AG08395 (cell line): ENCODE measurements around the gene ARHGAP29.
A peak's percentile ranks its signal among the peaks of the same experiment; 100 is the strongest.

Experiments
- DNase-seq: peaks from one replicate; pipeline ENCODE4 v3.0.0; 2012; ENCODE audit warnings: mixed read lengths, low spot score

ARHGAP29 gene, protein sequence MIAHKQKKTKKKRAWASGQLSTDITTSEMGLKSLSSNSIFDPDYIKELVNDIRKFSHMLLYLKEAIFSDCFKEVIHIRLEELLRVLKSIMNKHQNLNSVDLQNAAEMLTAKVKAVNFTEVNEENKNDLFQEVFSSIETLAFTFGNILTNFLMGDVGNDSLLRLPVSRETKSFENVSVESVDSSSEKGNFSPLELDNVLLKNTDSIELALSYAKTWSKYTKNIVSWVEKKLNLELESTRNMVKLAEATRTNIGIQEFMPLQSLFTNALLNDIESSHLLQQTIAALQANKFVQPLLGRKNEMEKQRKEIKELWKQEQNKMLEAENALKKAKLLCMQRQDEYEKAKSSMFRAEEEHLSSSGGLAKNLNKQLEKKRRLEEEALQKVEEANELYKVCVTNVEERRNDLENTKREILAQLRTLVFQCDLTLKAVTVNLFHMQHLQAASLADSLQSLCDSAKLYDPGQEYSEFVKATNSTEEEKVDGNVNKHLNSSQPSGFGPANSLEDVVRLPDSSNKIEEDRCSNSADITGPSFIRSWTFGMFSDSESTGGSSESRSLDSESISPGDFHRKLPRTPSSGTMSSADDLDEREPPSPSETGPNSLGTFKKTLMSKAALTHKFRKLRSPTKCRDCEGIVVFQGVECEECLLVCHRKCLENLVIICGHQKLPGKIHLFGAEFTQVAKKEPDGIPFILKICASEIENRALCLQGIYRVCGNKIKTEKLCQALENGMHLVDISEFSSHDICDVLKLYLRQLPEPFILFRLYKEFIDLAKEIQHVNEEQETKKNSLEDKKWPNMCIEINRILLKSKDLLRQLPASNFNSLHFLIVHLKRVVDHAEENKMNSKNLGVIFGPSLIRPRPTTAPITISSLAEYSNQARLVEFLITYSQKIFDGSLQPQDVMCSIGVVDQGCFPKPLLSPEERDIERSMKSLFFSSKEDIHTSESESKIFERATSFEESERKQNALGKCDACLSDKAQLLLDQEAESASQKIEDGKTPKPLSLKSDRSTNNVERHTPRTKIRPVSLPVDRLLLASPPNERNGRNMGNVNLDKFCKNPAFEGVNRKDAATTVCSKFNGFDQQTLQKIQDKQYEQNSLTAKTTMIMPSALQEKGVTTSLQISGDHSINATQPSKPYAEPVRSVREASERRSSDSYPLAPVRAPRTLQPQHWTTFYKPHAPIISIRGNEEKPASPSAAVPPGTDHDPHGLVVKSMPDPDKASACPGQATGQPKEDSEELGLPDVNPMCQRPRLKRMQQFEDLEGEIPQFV

DNA sequence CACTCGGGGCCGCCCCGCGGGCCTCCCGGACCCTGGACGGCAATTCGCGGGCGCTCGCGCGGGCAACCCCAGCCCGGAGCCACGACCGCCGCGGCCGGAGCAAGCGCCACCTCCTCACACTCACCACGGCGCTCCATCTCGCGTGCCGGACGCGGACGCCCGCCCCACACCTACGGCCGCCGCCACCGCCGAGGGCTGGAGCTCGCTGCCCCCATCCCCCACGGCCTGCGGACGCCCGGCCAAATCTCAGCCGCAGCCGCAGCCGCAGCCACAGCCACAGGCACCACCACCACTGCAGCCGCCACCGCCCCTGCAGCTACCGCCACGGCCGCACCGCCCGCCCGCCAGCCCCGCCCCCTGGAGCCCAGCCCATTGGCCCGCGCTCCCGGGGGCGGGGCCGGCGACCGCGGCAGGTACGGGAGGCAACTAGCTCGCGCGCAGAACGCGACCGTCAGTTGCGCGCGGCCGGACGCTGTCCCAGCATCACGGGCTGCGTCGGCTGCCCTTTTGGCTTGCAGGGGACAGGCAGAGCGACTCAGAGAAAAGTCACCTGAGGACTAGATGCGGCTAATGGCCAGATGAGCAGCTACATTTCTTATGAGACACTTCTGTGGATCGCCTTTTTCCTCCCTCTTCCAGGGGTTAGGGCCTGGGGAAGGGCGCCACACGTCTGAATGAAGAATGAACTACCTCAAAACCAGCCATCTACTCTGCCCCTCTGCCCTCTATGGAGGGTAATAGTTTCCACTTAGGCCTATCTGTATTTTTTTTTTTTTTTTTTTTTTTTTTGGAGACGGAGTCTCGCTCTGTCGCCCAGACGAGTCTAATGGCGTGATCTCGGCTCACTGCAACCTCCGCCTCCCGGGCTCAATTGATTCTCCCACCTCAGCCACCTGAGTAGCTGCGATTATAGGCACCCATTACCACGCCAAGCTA is at the start of gene ARHGAP29:
TSS of gene ARHGAP29 (minus strand) at position 294 of the 936 bp plus-strand sequence. CDS start 5,973 bp downstream, outside the sequence.
- DNase-seq: peak; percentile 78

DNA sequence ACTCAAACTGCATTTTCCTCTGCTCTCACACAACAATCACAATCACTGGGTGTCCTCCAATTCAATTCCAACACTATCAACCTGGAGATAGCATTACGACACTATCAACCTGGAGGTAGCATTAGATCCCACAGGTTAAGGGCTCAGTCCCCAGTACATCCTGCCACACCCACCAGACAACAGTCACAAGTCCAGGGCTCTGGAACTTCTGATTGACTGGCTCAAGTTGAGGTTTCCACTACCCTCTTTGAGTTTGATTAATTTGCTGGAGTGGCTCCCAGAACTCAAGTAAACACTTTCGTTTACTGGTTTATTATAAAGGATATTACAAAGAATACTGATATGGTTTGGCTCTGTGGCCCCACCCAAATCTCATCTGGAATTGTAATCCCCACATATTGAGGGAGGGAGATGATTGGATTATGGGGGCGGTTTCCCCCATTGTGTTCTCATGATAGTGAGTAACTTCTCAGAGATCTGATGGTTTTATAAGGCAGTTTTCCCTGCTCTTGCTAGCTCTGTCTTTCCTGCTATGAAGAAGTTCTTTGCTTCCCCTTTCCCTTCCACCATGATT is 49.6 kb upstream of the ARHGAP29 start:
- DNase-seq: no peak

DNA sequence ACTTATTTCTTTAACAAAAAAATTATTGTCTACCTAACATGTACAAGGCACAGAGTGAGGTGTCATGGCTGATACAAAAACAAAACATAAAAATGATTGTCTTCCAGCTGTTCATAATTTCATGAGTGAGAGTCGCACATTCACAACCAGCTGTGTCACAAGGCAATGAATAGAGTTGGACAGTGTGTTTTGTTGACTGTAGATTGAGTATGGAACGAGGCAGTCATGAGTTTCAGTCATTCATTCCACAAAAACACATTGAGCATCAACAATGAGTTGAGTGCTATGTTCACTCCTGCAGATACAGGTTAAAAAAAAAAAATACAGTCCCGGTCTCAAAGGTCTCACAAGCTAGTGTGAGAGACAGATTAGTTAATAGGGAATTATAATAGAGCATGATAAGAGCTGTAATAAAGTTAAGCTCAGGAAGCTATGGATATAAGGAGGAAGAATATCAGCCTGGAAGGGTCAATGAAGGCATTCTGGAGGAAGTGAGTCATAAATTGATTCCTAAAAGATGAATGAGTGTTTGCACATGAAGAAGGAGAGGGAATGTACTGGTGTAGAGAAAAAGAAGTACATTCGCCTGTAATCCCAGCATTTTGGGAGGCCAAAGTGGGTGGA is 47.8 kb upstream of the ARHGAP29 start:
- DNase-seq: peak; percentile 40

DNA sequence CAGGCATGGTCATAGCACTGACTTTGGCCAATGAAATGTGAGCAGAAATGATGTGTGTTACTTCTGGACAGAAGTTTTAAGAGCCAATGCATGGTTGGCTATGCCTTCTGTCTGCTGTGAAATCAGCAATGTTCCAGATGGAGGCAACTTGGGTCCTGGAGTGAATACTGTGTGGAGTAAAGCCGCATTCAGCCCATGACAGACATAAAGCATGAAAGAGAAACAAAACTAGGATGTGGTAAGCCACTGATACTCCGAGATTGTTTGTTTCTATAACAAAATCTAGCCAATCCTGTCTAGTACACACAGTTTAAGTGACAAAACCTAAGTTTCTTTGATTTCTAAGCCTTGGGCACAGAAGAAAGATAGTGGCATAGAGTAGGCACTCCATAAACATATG is 47.1 kb upstream of the ARHGAP29 start:
- no peak for DNase-seq

DNA sequence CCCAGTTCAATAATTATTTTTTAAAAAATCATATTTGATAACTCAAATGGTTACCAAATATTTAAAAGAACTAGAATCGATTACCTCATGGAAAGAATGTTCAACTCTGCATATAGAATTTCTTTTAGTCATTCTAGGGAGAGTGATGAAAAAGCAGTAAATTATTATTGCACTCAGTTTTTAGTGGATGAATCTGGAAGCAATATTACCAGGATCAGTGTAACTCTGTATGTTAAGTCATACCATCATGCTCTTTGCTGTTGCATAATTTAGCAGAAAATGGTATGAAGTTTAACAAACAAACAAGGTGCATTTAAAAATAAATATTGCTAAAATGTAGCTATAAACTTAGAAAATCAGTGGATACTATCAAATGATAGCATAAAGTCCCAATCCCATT is 46.1 kb upstream of the ARHGAP29 start:
- no peak for DNase-seq

DNA sequence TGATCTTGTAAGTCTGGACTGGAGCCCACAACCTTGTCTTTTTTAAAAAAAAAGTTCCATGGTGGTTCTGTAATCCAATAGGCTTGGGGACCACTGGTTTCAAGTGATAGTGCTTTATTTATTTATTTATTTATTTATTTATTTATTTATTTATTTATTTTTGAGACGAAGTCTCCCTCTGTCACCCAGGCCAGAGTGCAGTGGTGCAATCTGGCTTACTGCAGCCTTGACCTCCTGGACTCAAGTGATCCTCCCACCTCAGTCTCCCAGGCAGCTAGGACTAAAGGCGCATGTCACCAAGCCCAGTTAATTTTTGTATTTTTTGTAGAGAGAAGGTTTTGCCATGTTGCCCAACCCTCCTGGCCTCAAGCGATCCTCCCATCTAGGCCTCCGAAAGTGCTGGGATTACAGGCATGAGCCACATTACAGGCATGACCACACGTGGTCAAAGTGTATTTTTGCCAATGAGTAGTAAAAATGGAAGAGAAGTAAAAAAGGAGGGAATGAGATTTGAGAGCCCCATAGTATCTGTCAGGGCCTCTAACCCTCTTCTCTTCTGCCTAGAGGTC is 44.8 kb upstream of the ARHGAP29 start:
- DNase-seq: no peak

DNA sequence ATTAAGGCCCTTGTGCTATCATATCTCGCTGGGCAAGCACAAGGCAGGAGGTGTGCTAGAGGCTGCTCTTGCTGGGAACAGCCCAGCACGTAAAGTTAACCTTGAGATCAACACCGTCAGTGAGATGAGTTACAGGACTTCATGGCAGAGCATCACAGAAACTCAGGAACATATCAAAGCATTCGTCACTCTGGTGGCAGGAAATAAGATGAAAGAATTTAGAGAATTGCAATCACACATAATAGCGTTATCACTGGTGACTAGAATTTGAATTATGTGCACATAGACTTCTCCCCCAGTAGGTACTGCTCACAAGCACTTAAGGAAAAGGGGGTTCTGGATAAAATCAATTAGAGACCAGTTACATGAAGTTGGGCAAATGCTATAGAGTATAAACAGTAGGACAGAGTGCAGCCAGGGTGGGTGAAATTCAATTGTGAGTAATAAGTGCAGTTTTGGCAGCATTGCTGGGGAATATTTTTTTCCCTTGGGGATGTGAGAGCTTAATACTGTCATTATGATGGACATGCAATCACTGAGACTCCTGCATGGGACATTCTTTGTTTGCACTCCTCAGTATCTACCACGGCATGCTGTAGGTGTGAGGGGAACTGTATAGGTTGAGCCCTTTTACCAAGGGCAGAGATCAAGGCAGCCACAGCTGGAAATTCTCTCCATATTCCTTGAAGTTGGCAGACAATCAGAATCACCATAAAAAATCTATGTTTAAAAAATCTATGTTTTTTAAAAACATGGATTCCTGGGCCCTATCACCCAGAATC is 44.2 kb upstream of the ARHGAP29 start:
- DNase-seq: no peak

DNA sequence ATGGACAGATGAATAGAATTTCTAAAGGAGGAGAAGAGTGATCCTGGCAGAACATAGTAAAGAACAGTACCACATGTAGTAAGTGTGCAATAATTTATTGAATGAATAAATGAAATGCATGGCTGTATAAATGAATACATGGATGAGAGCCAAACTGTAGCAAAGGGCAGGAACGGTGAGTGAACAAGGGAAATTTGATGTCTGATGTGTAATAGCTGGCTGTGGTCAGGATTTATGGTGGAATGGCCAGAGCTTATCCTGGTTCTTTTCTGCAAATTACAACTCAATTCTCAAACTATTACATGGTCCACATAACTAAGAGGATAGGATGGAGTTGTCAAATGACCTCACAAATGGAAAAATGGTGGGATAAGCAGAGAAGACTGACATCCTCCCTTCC is 43.2 kb upstream of the ARHGAP29 start:
- DNase-seq: no peak

DNA sequence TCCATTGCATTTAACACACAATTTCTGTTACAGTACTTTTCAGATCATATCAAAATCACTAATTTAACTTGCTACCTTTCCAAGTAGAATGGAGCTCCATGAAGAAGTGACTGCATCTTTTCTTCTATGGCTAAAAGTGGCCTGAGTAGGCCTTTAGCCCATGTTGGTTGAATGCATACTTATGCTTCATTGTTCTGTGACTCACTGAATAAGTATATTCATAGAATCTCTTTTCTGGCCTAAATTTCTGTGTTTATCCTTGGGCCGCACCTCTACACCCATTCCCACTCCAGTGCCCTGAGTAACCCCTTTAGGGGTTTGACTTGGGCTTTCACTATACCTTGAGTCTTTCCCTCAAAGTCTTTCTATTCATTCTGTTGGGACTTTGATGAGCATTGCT is 42.1 kb upstream of the ARHGAP29 start:
- DNase-seq: no peak

DNA sequence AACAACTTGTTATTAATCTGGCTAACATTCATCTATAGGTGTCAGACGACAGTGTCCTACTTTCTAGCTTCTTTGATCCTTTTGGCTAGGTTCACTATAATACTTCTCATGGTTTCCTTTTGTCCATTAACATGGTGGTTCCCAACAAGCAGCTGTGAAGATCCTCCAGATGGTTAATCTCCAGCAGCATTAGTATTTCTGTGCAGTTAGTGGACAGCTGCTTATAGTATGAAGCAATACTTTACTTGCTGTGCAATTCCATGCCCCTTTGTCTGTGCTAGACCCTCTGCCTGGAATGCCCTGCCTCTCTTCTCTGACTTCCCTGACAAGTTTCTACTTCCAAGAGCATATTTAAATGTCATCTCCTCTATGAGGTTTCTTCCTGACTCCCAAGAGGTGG is 41.7 kb upstream of the ARHGAP29 start:
- no peak for DNase-seq

DNA sequence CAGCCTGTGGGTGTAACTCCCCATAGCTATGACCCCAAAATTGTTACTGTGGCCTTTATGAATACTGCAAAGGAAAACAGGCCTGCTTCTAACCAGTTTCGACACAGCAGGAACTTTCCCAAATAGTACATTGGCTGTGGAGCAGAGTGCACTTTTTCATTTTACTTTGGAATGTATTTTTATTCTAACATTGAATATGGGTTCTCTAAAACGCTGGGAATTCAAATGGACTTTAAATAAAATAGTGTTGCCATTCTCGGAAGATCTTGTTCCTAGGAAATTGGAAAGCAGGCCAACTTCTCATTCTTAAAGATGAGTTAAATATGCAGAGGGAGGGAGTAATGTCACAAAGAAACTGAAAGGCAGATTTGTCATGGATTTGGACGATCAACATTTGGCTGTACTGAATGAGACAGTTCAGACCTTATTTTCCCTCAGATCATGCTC is 39.6 kb upstream of the ARHGAP29 start:
- DNase-seq: no peak

DNA sequence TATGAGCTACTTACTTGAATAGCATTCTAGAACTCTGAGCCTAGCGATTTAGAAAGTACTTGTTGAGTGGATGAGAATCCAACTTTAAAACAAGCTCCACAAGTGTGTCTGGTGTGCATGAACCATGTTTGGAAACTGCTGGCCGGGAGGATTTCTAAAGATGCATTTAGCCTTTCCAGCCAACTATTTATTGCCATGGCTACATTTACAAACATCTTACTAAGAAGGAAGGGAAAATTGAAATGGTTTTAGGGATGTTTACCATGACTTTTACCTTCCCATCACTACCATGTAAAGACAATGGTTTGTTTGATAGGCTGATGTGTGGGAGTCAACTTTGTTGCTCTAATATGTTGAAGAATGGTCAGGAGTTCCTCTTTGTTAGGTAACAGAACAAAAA is 37.7 kb upstream of the ARHGAP29 start:
- DNase-seq: no peak

DNA sequence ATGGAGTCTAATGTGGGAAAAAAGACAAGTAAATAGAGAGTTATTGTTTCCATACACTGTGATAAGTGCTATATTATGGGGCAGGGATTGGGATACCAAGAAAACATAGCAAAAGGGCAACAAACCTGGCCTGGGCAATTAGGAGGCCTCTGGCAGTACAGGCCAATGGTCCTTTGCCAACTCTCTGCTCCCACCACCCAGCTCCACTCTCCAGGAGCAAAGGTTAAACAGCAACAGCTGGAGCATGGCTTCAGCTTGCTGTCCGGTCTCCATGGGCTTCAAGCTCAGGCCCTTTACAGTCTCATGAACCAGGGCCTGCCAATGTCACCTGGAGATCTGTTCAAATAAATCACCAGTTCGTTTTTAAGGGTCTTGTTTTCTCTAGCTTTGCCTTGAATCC is 37.2 kb upstream of the ARHGAP29 start:
- no peak for DNase-seq

DNA sequence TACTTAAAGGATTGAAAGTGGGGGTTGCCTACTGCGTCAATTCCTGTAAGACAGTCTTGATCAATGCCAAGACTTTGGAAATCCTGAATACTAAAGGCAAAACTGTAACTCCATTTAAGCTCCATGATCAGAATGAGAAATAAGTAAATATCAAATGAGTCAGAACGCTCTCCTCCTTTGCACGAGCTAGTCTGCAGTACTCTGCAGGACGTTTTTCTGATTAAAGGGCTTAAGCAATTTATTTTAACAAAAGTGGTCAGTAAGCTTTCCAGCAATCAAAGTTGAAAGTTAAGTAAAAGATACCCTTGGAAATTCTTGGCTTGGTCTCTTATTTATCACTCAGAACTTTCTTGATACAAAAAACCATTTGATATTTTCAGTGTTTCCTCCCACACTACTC is 35.7 kb upstream of the ARHGAP29 start:
- DNase-seq: no peak

DNA sequence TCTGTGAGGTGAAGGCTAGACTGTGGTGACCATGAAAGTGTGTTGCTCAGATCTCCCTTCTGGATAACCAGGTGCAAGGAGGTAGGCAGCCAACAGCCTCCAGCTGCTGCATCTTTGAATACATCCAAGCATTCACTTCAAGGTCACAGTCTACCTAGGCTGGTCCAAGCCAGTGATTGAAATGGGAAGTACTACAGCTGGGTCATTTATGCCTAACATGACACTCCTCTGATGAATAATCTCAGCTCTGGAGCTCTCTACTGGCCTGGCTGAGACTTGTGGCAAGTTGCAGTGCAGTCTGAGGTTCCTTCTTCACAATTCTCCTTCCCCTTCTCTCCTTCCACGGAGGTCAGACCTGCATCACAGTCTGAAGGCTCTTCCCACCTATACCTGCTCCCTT is 35.0 kb upstream of the ARHGAP29 start:
- DNase-seq: no peak

DNA sequence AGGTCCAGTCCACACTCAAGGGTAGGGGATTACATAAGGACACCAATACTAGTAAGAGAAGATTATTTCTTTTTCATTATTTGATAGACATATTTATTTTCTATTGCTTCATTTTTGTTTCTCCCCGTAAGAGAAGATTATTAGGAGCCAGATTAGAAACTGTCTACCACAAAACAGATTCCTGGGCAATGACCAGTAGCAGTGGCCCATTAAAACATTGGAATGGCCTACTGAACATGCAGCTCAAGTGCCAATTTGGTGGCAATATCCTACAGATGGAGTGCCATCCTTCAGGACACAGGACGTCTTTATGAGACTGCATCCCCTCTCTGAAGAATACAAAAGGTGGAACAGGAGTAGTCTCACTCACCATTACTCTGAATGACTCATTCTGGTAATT is 34.0 kb upstream of the ARHGAP29 start:
- DNase-seq: no peak

DNA sequence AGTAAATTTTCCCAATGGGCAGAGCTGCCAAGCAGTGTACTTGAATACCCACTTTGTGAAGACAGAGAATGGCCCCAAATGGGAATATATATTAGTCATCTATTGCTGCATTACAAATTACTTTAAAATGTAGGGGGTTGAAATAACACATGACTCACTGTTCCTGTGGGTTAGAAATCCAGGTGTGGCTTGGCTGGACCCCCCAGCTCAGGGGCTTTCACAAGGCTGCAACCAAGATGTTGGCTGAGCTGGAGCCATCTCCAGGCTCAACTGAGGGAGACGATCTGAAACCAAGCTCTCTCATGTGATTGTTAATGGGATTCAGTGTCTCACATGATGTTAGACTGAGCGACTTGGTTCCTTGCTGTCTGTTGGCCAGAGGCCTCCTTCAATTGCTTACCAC is 33.4 kb upstream of the ARHGAP29 start:
- DNase-seq: no peak

DNA sequence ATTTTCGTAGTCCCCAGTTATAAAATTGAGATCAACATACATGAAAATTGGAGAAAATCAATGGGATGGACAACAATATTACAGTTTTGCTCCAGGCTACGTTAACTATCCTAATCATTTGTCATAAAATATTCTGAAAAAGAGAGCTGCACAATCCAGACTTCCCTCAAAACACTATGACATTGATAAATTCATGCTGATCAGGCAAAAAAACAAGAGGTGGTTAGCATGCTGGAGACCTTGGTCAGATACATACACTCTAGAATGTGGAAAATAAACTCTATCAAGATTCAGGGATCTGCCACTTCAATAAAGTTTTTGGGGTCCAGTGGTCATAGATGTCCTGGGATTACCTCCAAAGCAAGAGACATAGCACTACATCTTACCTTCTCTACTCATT is 32.5 kb upstream of the ARHGAP29 start:
- DNase-seq: no peak

DNA sequence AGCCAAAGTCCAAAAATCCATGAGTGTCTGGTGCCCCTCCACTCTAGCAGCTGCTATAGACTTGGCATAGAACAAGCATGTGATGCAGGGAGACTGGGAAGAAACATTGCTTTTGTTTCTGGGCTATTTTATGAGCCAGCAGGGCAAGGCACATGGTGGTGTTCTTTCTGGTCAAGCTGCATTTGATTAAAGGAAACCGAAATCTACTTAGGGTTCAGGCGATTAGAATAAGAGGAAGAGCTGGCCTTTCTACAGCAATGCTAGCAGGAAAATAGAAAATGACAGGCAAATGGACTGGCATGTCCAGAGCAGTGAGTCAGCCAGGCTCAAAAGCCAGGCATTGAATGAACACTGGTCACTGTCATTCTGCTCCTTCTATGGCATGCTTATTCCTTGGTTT is 28.5 kb upstream of the ARHGAP29 start:
- DNase-seq: peak; percentile 41
